ENCODE data around the gene HSH2D.

GRCh38 chr19:16100524-16100923 lies 43.0 kb upstream of the HSH2D start:
- no peak for TF ChIP-seq CTCF (IDR thresholded peaks at IDR 0.05; ENCODE audit: insufficient read depth, low read depth, low read length)
- no peak for TF ChIP-seq EZH2 (IDR thresholded peaks at IDR 0.05; ENCODE audit: insufficient read depth, low read length)

All from astrocyte (in vitro differentiated cells and primary cell).